HG03039 (cell line): ENCODE data around the gene PERM1.
"Not testable (repeated sequence)": the region's sequence is repeated elsewhere in the genome, so short reads cannot be mapped to it uniquely, and the experiment has no call there.

Experiments used
- ATAC-seq: cut with Tn5 transposase; IDR thresholded peaks from one replicate; pipeline ENCODE4 v1.9.1; 2021; ENCODE audit warnings: mild to moderate bottlenecking, moderate library complexity; ENCODE audit not compliant: unreplicated experiment

PERM1 gene

GRCh38 chr1:979744-980072 lies 2.2 kb downstream of the PERM1 start:
- ATAC-seq = no peak

- ATAC-seq = no peak
Measured at GRCh38 chr1:978835-979743, 2.8 kb downstream of the PERM1 start.

GRCh38 chr1:978069-978834 lies 3.6 kb downstream of the PERM1 start:
- no peak for ATAC-seq

GRCh38 chr1:976791-977190 lies 5.1 kb downstream of the PERM1 start:
- ATAC-seq = not testable (repeated sequence)

- no peak for ATAC-seq
Measured at GRCh38 chr1:975896-976683, 5.8 kb downstream of the PERM1 start.

GRCh38 chr1:975365-975764 lies 6.5 kb downstream of the PERM1 start:
- ATAC-seq = no peak

GRCh38 chr1:974687-975328 lies 7.1 kb downstream of the PERM1 start:
- ATAC-seq = no peak

- ATAC-seq = no peak
Measured at GRCh38 chr1:974293-974640, 7.6 kb downstream of the PERM1 start.

GRCh38 chr1:973459-974292 lies 8.2 kb downstream of the PERM1 start:
- no peak for ATAC-seq

- no peak for ATAC-seq
Measured at GRCh38 chr1:972726-973458, 9.0 kb downstream of the PERM1 start.

- no peak for ATAC-seq
Measured at GRCh38 chr1:971751-972506, 10.0 kb downstream of the PERM1 start.

GRCh38 chr1:970973-971730 lies 10.7 kb downstream of the PERM1 start:
- no peak for ATAC-seq

GRCh38 chr1:970242-970972 lies 11.5 kb downstream of the PERM1 start:
- ATAC-seq = no peak

GRCh38 chr1:969260-969855 lies 12.5 kb downstream of the PERM1 start:
- ATAC-seq = no peak

- no peak for ATAC-seq
Measured at GRCh38 chr1:967466-968343, 14.2 kb downstream of the PERM1 start.

GRCh38 chr1:966704-967300 lies 15.1 kb downstream of the PERM1 start:
- peak; percentile 52 for ATAC-seq
